ENCODE measurements around the gene OR4C5. TPM values are rescaled to one million over a fixed set of nuclear protein-coding genes. Genes with fewer than 3 reads are reported as not detected.
"Not testable (repeated sequence)": the region's sequence is repeated elsewhere in the genome, so short reads cannot be mapped to it uniquely, and the experiment has no call there.

OR4C5 gene
- total RNA-seq, 2 experiments from 2014 or later: not detected

DNA sequence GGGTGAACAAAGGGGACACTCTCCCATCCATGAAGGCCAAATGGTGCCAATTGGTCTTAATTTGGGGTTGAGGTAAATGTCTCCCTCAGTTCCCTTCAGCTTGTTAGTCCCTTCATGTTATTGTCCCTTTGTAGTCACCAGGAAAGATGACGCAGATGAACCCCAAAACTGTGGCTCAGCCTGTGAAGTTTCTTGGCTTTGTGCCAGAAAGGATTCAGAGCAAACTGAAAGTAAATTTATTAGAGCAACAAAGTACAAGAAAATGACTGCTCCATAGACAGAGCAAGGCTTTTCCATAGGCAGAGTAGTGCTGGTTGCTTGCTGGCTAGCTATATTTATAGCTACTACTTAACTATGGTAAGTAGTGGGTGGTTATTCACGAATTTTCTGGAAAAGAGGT, 24.8 kb downstream of the OR4C5 start:
- H3K4me2 ChIP-seq (ENCODE audit: low read length): no peak overlapping the region
- no TSS peak for BruUV-seq (replicated peaks)
- CTCF ChIA-PET (ENCODE audit: unreplicated experiment): no interaction called here
- POLR2A ChIA-PET: no interaction called here
- no peaks in the 10 kb centered on the region for H3K36me3 ChIP-seq (ENCODE audit: insufficient read depth, low read length)
- TF ChIP-seq EZH2phosphoT487 (IDR thresholded peaks at IDR 0.05; ENCODE audit: borderline replicate concordance, low read depth, low read length) (no peak), CTCF (conservative IDR thresholded peaks at IDR 0.05; ENCODE audit: low read length) (no peak)
- H3K9me3 ChIP-seq (ENCODE audit: low read length): no peaks in the 10 kb centered on the region
- no peaks in the 10 kb centered on the region for H3K4me1 ChIP-seq (ENCODE audit: insufficient read depth, low read length, poor library complexity, severe bottlenecking)
- H3K79me2 ChIP-seq (ENCODE audit: insufficient read depth, low read depth, low read length): no peaks in the 10 kb centered on the region
- H2AFZ ChIP-seq (ENCODE audit: low read length): no peak overlapping the region
- no peak for DNase-seq (ENCODE audit: low spot score)
- H4K20me1 ChIP-seq (ENCODE audit: insufficient read depth, low read length): no peaks in the 10 kb centered on the region
- H3K9me2 ChIP-seq (ENCODE audit: insufficient read depth, low read length): no peaks in the 10 kb centered on the region
- intact Hi-C loops (cut with micrococcal nuclease; ENCODE audit: unreplicated experiment): no loop called here
- no peak overlapping the region for H3K4me3 ChIP-seq (ENCODE audit: low read depth, low read length, poor library complexity, severe bottlenecking)
- no peak overlapping the region for H3K27ac ChIP-seq (ENCODE audit: low read depth, low read length, poor library complexity, severe bottlenecking)

DNA sequence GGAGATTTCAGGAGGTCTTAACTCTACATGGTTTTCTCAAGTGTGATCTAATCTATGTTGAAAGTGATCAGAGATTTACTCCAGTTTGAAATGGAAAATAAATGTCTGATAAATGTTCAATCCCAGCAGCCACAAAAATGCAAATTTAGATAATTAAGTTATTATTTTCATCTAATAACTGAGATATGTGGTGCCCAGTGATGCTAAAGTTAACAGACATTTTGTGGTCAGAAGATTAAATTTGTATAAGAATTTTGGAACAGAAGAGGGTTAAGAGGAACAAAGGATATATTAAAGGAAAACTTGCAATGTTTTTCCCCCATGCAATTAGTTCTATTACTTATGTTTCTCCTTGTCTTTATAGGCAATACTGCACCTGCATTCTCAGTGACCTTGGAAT, 41.6 kb downstream of the OR4C5 start, which contains the start of gene OR4C3:
TSS of gene OR4C3 (plus strand) at position 301 of the 400 bp plus-strand sequence. CDS start 102 bp downstream, outside the sequence.
- H3K9me2 ChIP-seq (ENCODE audit: insufficient read depth, low read length); H3K9me3 ChIP-seq (ENCODE audit: low read length); H3K4me3 ChIP-seq (ENCODE audit: low read depth, low read length, poor library complexity, severe bottlenecking); POLR2A ChIA-PET; H3K79me2 ChIP-seq (ENCODE audit: insufficient read depth, low read depth, low read length); intact Hi-C loops (cut with micrococcal nuclease; ENCODE audit: unreplicated experiment); H3K4me2 ChIP-seq (ENCODE audit: low read length); DNase-seq (ENCODE audit: low spot score); H3K36me3 ChIP-seq (ENCODE audit: insufficient read depth, low read length); H3K27ac ChIP-seq (ENCODE audit: low read depth, low read length, poor library complexity, severe bottlenecking); CTCF ChIA-PET (ENCODE audit: unreplicated experiment); H4K20me1 ChIP-seq (ENCODE audit: insufficient read depth, low read length); H3K4me1 ChIP-seq (ENCODE audit: insufficient read depth, low read length, poor library complexity, severe bottlenecking); BruUV-seq (replicated peaks); H2AFZ ChIP-seq (ENCODE audit: low read length): not testable (repeated sequence)

DNA sequence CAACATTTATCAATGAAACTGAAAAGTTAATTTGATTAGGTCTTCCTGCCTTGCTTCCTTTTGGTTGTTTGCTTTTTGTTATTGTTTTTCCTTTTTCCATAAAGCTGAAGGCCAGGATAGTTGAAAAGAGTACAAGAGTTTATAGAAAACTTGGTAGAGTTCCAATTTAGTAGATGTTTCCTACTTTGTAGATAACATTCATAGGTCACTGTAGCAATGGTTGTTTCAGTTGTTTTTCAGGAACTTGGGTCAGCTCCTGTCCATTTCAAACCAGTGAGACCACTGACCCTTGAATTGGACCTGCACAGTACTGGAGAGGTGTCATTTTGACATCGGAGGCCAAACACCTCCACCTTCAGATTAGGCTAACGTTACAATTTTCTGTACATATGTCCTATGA, 46.5 kb downstream of the OR4C5 start:
- H3K79me2 ChIP-seq (ENCODE audit: insufficient read depth, low read depth, low read length); H3K4me2 ChIP-seq (ENCODE audit: low read length); H4K20me1 ChIP-seq (ENCODE audit: insufficient read depth, low read length); CTCF ChIA-PET (ENCODE audit: unreplicated experiment); BruUV-seq (replicated peaks); intact Hi-C loops (cut with micrococcal nuclease; ENCODE audit: unreplicated experiment); DNase-seq (ENCODE audit: low spot score); H2AFZ ChIP-seq (ENCODE audit: low read length); H3K27ac ChIP-seq (ENCODE audit: low read depth, low read length, poor library complexity, severe bottlenecking); H3K36me3 ChIP-seq (ENCODE audit: insufficient read depth, low read length); H3K4me1 ChIP-seq (ENCODE audit: insufficient read depth, low read length, poor library complexity, severe bottlenecking); H3K9me2 ChIP-seq (ENCODE audit: insufficient read depth, low read length); POLR2A ChIA-PET; H3K9me3 ChIP-seq (ENCODE audit: low read length); H3K4me3 ChIP-seq (ENCODE audit: low read depth, low read length, poor library complexity, severe bottlenecking): not testable (repeated sequence)

Other genes starting within 250 kb of the OR4C5 start
- not detected in 2 replicates for gene OR4B1, start 149.7 kb downstream of the OR4C5 start, total RNA-seq (2014; rRNA removed; shearing (Covaris generic))
- gene OR4B1, start 149.7 kb downstream of the OR4C5 start, total RNA-seq (2022): not detected in 2 replicates
- gene OR4X2, start 121.4 kb downstream of the OR4C5 start, total RNA-seq (2014; rRNA removed; shearing (Covaris generic)): not detected in 2 replicates
- not detected in 2 replicates for gene OR4X2, start 121.4 kb downstream of the OR4C5 start, total RNA-seq (2022)
- gene OR4X1, start 102.6 kb downstream of the OR4C5 start, total RNA-seq (2014; rRNA removed; shearing (Covaris generic)): not detected in 2 replicates
- not detected in 2 replicates for gene OR4X1, start 102.6 kb downstream of the OR4C5 start, total RNA-seq (2022)
- gene OR4S1, start 60.2 kb downstream of the OR4C5 start, total RNA-seq (2014; rRNA removed; shearing (Covaris generic)): not detected in 2 replicates
- not detected in 2 replicates for gene OR4S1, start 60.2 kb downstream of the OR4C5 start, total RNA-seq (2022)
- not detected in 2 replicates for gene OR4C3, start 41.5 kb downstream of the OR4C5 start, total RNA-seq (2014; rRNA removed; shearing (Covaris generic))
- gene OR4C3, start 41.5 kb downstream of the OR4C5 start, total RNA-seq (2022): not detected in 2 replicates
- gene OR4A47, start 122.3 kb upstream of the OR4C5 start, total RNA-seq (2014; rRNA removed; shearing (Covaris generic)): not detected in 2 replicates
- not detected in 2 replicates for gene OR4A47, start 122.3 kb upstream of the OR4C5 start, total RNA-seq (2022)